HUES48 (cell line): ENCODE results near the gene SEMA4D.

Source experiments
- H3K27ac ChIP-seq: one replicate; pipeline ENCODE4 v1.7.0; 2013; ENCODE audit warnings: low read depth, low read length, inconsistent platforms
- H3K27me3 ChIP-seq: 2 replicates; pipeline ENCODE4 v1.6.1; 2013; ENCODE audit warnings: mild to moderate bottlenecking, low read length; ENCODE audit not compliant: control insufficient read depth, insufficient read depth
- H3K36me3 ChIP-seq: 2 replicates; pipeline ENCODE4 v1.6.1; 2013; ENCODE audit warnings: low read length; ENCODE audit not compliant: control insufficient read depth, insufficient read depth
- H3K4me1 ChIP-seq: 2 replicates; pipeline ENCODE4 v1.6.1; 2013; ENCODE audit warnings: mild to moderate bottlenecking, low read length; ENCODE audit not compliant: control insufficient read depth, insufficient read depth
- H3K4me3 ChIP-seq: 2 replicates; pipeline ENCODE4 v1.5.1; 2013; ENCODE audit warnings: mild to moderate bottlenecking, low read depth, low read length
- H3K9ac ChIP-seq: 2 replicates; pipeline ENCODE4 v1.6.1; 2013; ENCODE audit warnings: mild to moderate bottlenecking, low read depth, low read length, moderate library complexity
- H3K9me3 ChIP-seq: 2 replicates; pipeline ENCODE4 v1.6.1; 2013; ENCODE audit warnings: low read length; ENCODE audit not compliant: control insufficient read depth, insufficient read depth

SEMA4D gene

GRCh38 chr9:89382026-89382986, 115.6 kb downstream of the SEMA4D start:
- no peaks in the 10 kb centered on the region for H3K9me3 ChIP-seq
- H3K27ac ChIP-seq = no peak overlapping the region
- H3K4me3 ChIP-seq = no peak overlapping the region
- H3K4me1 ChIP-seq = no peaks in the 10 kb centered on the region
- H3K9ac ChIP-seq = no peak overlapping the region
- H3K27me3 ChIP-seq = no peaks in the 10 kb centered on the region
- H3K36me3 ChIP-seq = peaks cover 89% of the 10 kb centered on the region

GRCh38 chr9:89381308-89381609, 116.7 kb downstream of the SEMA4D start:
- H3K9ac ChIP-seq = no peak overlapping the region
- H3K4me1 ChIP-seq = no peaks in the 10 kb centered on the region
- H3K4me3 ChIP-seq = no peak overlapping the region
- H3K36me3 ChIP-seq = peaks cover 88% of the 10 kb centered on the region
- H3K27ac ChIP-seq = no peak overlapping the region
- H3K9me3 ChIP-seq = no peaks in the 10 kb centered on the region
- H3K27me3 ChIP-seq = no peaks in the 10 kb centered on the region

DNA sequence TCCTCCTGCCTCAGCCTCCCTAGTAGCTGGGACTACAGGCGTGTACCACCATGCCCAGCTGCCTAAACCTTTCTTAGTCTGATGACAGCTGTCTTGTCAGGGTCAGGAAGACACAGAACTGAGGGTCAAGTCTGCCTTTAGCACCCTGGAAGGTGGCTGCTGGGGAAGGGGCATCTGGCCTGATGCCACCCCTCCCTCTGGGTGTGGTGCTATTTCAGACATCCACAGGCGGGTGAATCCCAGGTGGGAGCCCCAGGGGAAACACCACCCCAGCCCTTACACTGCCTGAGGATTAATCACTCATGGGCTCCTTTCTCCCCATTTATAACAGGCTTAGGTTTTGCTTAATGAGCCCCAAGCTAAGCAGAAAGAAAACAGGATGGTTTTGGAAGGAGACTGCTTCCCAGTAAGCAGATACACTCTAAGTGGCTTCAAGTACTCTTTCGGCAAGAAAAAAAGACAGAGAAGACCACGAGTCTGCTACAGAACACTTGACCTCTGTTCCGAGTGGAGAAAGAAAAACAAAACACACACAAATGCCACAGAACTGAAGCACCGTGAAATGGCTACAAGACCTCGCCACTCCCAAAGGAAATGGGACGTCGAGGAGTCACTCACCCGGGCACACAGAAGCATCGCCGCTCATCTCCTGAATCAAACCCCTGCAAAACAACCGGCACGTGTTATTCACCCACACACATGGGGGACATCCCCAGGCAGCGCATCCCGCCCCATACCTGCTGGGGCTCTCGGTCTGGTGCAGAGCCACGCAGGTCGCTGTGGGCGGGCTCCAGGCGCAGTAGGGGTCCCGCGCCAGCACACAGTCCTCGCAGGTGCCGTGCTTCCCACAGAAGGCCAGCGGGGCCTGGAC, 117.2 kb downstream of the SEMA4D start:
- peaks cover 82% of the 10 kb centered on the region for H3K36me3 ChIP-seq
- no peaks in the 10 kb centered on the region for H3K9me3 ChIP-seq
- no peaks in the 10 kb centered on the region for H3K27me3 ChIP-seq
- no peak overlapping the region for H3K27ac ChIP-seq
- H3K4me1 ChIP-seq = no peaks in the 10 kb centered on the region
- H3K4me3 ChIP-seq = no peak overlapping the region
- H3K9ac ChIP-seq = no peak overlapping the region

DNA sequence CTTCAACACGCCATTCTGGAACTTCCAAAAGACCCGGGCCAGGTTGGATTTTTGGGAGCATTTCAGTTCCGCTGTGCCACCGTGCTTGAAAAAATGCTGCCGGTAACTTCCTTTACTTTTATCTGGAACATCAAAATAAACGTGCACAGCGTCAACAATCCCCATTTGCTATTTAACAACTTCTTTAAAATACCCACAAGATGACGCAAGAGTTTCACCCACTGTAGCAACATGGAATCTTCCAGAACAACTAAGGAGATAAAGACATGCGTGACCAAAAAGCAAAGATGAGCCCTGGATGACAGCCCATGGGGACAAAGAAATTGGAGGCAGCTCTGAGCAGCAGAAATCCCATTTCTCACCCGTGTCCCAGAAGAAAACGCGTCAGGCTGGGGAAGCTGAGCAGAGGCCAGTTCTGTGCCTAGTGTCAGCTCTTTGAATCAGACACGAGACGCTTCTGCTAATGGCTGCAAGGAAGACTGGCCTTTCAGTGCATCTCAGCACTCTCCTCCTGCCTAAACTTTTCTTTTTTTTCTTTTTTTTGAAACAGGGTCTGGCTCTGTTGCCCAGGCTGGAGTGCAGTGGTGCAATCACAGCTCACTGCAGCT, 118.3 kb downstream of the SEMA4D start:
- Histone ChIP-seq H3K9ac (no peak overlapping the region), H3K27ac (no peak overlapping the region), H3K4me3 (no peak overlapping the region), H3K4me1 (no peaks in the 10 kb centered on the region), H3K36me3 (peaks cover 71% of the 10 kb centered on the region), H3K27me3 (no peaks in the 10 kb centered on the region), H3K9me3 (no peaks in the 10 kb centered on the region)

DNA sequence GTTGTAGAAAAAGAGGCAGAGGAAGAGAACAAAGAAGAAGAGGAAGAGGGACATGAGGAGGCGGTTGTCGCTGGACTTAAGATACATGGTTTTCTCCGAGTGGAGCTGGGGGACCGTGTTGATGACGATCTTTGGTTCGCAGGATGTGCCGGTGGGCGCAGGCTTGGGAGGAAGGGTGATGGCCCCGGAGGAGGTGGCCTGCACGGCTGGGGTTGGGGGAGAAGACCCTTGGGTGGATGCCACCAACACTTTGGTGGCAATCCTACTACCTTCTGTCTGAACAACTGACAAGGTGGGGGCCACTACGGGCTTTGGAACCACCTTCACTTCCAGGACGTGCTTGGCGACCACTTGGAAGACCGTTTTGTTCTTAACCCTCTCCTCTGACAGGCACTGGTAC, 118.9 kb downstream of the SEMA4D start:
- no peaks in the 10 kb centered on the region for H3K9me3 ChIP-seq

DNA sequence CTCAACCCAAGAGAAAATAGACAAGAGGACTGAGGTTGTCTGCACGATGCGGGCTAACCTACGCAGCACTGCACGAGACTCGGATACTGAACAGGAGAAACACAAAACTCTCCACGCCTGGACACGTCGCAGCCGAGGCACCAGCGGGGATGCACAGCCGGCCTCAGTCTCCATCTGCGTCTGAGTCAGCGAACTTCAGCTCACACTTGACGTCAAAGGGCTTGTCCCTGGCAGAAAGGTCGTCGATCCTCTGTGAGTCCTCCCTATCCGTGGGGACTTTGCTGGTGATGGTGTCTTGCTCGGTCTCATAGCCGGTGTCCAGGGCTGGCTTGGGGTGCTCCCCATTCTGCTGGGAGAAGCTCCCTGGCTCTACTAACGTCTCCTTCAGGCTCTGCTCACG, 119.4 kb downstream of the SEMA4D start:
- H3K4me1 ChIP-seq = no peaks in the 10 kb centered on the region

More for the DNA sequence above, 118.9 kb downstream of the SEMA4D start:
- no peaks in the 10 kb centered on the region for H3K27me3 ChIP-seq
- H3K9ac ChIP-seq = no peak overlapping the region
- H3K36me3 ChIP-seq = peaks cover 65% of the 10 kb centered on the region
- H3K4me3 ChIP-seq = no peak overlapping the region
- no peak overlapping the region for H3K27ac ChIP-seq
- no peaks in the 10 kb centered on the region for H3K4me1 ChIP-seq

DNA sequence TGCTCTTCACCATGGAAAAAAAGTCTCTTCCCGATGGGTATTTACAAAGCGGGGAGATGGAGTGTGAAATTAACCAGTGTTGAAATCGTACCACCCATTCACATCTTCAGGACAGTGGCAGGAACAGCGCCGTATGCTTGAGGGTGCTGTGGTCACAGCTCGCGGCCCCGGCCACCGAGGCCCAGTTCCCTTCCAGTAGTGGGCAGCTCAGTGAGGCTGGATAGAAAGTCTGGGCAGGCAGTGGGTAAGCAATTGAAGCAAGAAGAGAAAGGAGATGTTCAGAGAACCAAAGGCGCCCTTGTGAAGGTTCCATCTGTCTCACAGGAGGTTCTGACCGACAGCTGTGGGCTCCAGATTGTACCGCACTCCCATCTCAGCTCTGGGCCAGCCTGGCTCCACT, 120.5 kb downstream of the SEMA4D start:
- Histone ChIP-seq H3K9ac (no peak overlapping the region), H3K9me3 (no peaks in the 10 kb centered on the region), H3K27ac (no peak overlapping the region), H3K36me3 (peaks cover 53% of the 10 kb centered on the region), H3K27me3 (no peaks in the 10 kb centered on the region), H3K4me3 (no peak overlapping the region), H3K4me1 (no peaks in the 10 kb centered on the region)

More for the DNA sequence above, 119.4 kb downstream of the SEMA4D start:
- H3K27me3 ChIP-seq = no peaks in the 10 kb centered on the region
- no peak overlapping the region for H3K9ac ChIP-seq
- H3K4me3 ChIP-seq = no peak overlapping the region
- H3K36me3 ChIP-seq = peaks cover 63% of the 10 kb centered on the region
- H3K27ac ChIP-seq = no peak overlapping the region
- no peaks in the 10 kb centered on the region for H3K9me3 ChIP-seq

DNA sequence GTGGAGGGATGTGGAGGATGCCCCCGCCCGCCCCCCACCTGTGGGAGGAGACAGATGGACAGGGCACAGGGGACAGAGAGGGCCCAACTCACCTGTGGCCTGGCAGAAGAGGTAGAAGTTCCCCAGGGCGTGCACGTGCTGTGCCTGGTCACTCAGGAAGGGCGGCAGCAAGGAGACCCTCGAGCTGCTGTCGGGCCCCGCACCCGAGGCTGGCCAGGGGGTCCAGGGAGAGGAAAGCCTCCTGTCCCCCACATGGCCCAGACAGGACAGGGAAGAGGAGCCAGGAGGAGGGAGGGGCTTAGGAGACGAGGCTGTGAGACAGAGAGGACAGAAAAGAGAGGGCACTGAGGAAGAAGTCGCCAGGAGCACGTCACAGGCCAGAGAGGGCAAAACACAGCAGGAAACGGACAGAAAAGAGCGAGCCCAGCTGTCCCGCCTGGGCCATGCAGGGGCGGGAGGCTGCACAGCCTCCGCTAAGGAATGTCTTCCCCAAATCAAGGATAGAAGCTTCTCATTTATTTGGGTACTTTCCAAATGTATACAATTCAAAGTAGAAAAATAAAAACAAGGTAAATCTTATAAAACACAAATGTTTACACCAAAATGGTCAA, 121.1 kb downstream of the SEMA4D start:
- H3K27ac ChIP-seq = no peak overlapping the region
- no peaks in the 10 kb centered on the region for H3K4me1 ChIP-seq
- H3K27me3 ChIP-seq = no peaks in the 10 kb centered on the region
- peaks cover 47% of the 10 kb centered on the region for H3K36me3 ChIP-seq
- H3K4me3 ChIP-seq = no peak overlapping the region
- H3K9ac ChIP-seq = no peak overlapping the region
- H3K9me3 ChIP-seq = no peaks in the 10 kb centered on the region

- Histone ChIP-seq H3K27me3 (no peaks in the 10 kb centered on the region), H3K4me3 (no peak overlapping the region), H3K36me3 (peaks cover 41% of the 10 kb centered on the region), H3K9me3 (no peaks in the 10 kb centered on the region), H3K4me1 (no peaks in the 10 kb centered on the region), H3K9ac (no peak overlapping the region), H3K27ac (no peak overlapping the region)
These were observed 121.6 kb downstream of the SEMA4D start for GRCh38 chr9:89376286-89376685.

DNA sequence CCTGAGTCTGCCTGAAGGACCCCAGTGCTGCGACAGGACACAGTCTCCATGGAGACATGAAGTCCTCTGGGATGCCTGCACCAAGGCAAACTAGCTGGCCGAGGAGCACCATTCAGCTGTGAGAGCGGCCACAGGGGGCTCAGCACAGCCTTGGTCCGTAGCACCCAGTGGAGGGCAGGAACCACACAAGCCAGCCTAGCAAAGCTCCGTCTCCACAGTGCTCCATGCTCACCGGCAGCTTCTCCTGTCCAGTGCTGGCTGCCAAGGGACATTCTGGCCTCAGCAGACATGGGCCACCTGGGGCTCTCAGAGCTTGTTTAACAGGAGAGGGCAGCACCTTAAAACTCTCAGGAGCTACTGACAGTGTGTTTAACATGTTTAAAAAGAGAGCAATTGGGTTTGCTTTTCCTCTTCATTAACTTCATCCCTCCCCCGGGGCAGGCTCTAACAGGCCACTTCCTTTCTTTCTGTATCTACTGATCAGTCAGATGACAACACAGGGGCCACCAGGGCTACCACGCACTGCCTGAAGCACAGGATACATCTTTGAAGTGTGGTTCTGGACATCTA, 122.6 kb downstream of the SEMA4D start:
- Histone ChIP-seq H3K9ac (no peak overlapping the region), H3K4me3 (no peak overlapping the region), H3K27ac (no peak overlapping the region), H3K4me1 (no peaks in the 10 kb centered on the region), H3K36me3 (peaks cover 33% of the 10 kb centered on the region), H3K27me3 (no peaks in the 10 kb centered on the region), H3K9me3 (no peaks in the 10 kb centered on the region)
